Peyer's patch (tissue), 4 donors: Measurements from ENCODE around the gene ZPBP2.

ENCODE experiments used
- POLR2A ChIP-seq, 2 donors: fragments of 450-650 bp; IDR thresholded peaks; one replicate each; pipeline ENCODE4 v1.5.1; 2017; ENCODE audit warnings: antibody characterized with exemption in 2 of 2, mild to moderate bottlenecking in 2 of 2, moderate library complexity in 2 of 2
- TF ChIP-seq, protein P1 (sequence below), 6 experiments: fragments of 450-650 bp in 4 of 6; fragments of 200-600 bp in 2 of 6; sonication (generic) in 1 of 6; IDR thresholded peaks; one replicate each; pipeline ENCODE4 v1.5.1; 2017 to 2019; ENCODE audit warnings: antibody characterized with exemption in 6 of 6, mild to moderate bottlenecking in 3 of 6, moderate library complexity in 1 of 6

DNA sequence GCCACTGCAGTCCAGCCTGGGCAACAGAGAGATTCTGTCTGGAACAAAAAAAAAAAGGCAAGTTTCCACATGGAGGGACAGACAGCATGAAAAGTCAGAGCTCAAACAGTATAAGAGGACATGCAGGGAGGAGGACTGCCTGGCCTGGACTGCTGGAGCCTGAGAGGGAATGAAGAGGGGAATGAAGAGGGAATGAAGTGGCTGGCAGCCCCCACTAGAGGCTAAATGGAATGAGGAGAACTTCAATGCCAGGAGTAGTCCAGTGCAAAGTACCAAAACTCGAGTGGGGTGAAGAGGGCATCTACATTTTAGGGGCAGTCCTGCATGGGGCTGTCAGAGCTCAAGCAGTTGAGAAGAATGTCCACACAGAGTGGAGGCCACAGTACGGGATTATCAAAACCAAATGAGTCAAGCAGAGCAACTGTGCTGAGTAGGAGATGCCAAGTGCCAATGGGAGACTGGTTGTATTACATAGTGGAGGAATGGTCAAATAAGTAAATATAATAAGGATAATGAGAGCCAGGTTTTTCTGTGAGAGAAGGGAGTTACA lies 26.8 kb upstream of the ZPBP2 start:
- TF ChIP-seq, protein P1, sequence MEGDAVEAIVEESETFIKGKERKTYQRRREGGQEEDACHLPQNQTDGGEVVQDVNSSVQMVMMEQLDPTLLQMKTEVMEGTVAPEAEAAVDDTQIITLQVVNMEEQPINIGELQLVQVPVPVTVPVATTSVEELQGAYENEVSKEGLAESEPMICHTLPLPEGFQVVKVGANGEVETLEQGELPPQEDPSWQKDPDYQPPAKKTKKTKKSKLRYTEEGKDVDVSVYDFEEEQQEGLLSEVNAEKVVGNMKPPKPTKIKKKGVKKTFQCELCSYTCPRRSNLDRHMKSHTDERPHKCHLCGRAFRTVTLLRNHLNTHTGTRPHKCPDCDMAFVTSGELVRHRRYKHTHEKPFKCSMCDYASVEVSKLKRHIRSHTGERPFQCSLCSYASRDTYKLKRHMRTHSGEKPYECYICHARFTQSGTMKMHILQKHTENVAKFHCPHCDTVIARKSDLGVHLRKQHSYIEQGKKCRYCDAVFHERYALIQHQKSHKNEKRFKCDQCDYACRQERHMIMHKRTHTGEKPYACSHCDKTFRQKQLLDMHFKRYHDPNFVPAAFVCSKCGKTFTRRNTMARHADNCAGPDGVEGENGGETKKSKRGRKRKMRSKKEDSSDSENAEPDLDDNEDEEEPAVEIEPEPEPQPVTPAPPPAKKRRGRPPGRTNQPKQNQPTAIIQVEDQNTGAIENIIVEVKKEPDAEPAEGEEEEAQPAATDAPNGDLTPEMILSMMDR (IDR thresholded peaks at IDR 0.05), result no peak
- TF ChIP-seq POLR2A (IDR thresholded peaks at IDR 0.05), result no peak
